ENCODE measurements around the gene NUP37. TPM values are rescaled to one million over a fixed set of nuclear protein-coding genes. Genes with fewer than 3 reads are reported as not detected.
A peak's percentile ranks its signal among the peaks of the same experiment; 100 is the strongest.

Gene NUP37, protein sequence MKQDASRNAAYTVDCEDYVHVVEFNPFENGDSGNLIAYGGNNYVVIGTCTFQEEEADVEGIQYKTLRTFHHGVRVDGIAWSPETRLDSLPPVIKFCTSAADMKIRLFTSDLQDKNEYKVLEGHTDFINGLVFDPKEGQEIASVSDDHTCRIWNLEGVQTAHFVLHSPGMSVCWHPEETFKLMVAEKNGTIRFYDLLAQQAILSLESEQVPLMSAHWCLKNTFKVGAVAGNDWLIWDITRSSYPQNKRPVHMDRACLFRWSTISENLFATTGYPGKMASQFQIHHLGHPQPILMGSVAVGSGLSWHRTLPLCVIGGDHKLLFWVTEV
- 31.2 and 57.8 TPM in 2 replicates for total RNA-seq (2011; cell fraction: chromatin; rRNA removed; ENCODE audit: low replicate concordance)
- total RNA-seq (2011; cell fraction: nucleolus; rRNA removed) = 12.5 and 13.3 TPM in 2 replicates
- total RNA-seq (2011; cell fraction: nucleoplasm; rRNA removed) = 32.1 and 42.8 TPM in 2 replicates
- 68.2 and 72.2 TPM in 2 replicates for total RNA-seq (2014; rRNA removed)
- 183 and 199 TPM in 2 replicates for total RNA-seq (2014; rRNA removed; fragmentation: Illumina TruSeq; extraction: Trizol)
- 135 and 144 TPM in 2 replicates for total RNA-seq (2015; rRNA removed; fragmentation: Illumina TruSeq; extraction: Trizol)
- 108 and 111 TPM in 2 replicates for total RNA-seq (2021)
- 184 and 231 TPM in 2 replicates for polyA plus RNA-seq (2011; rRNA removed)
- polyA plus RNA-seq (2011; cell fraction: cytosol; rRNA removed) = 46.1 and 98.3 TPM in 2 replicates
- polyA plus RNA-seq (2011; cell fraction: nucleus; rRNA removed) = 20.3 and 45.3 TPM in 2 replicates
- polyA plus RNA-seq (2012) = 99.8 and 124 TPM in 2 replicates
- polyA plus RNA-seq (2014; fragmentation: Illumina TruSeq; extraction: Trizol) = 155 and 170 TPM in 2 replicates
- 100 to 1,000 TPM; 355 to 429 TPM for polyA plus RNA-seq (2014; fragmentation: Nextera tagmentation; extraction: Ambion mirVana)
- polyA plus RNA-seq (2014; rRNA removed) = 124 and 138 TPM in 2 replicates
- polyA minus RNA-seq (2011; rRNA and poly(A)+ RNA removed) = 156 and 162 TPM in 2 replicates
- 39.5 and 43.5 TPM in 2 replicates for polyA minus RNA-seq (2011; cell fraction: cytosol; rRNA and poly(A)+ RNA removed)
- polyA minus RNA-seq (2011; cell fraction: nucleus; rRNA and poly(A)+ RNA removed) = 18.3 and 39.2 TPM in 2 replicates
- percentile 85 among the genes with signal in this experiment for Bru-seq, nascent RNA
- BruChase-seq, experiment 1, labeled RNA remaining after a 2-hour chase = percentile 78 among the genes with signal in this experiment
- BruChase-seq, experiment 2, labeled RNA remaining after a 6-hour chase = percentile 75 among the genes with signal in this experiment
- long read RNA-seq, experiment 1, transcript NUP37-201 (9 exons, 1,203 nt) = minor isoform, 7 of 138 reads
- long read RNA-seq, experiment 1, transcript NUP37-209 (10 exons, 2,372 nt) = major isoform, 115 of 138 reads
- long read RNA-seq, experiment 1, partial matches to known transcripts = 5 of 138 reads
- long read RNA-seq, experiment 1, other reads (novel, unspliced or antisense) = 11 of 138 reads
- long read RNA-seq, experiment 2, transcript NUP37-209 (10 exons, 2,372 nt) = major isoform, 52 of 100 reads
- long read RNA-seq, experiment 2, transcript NUP37-201 (9 exons, 1,203 nt) = minor isoform, 23 of 100 reads
- long read RNA-seq, experiment 2, partial matches to known transcripts = 14 of 100 reads
- long read RNA-seq, experiment 2, other reads (novel, unspliced or antisense) = 11 of 100 reads
- long read RNA-seq, experiment 3, transcript NUP37-209 (10 exons, 2,372 nt) = major isoform, 121 of 138 reads
- long read RNA-seq, experiment 3, transcript NUP37-201 (9 exons, 1,203 nt) = minor isoform, 9 of 138 reads
- long read RNA-seq, experiment 3, partial matches to known transcripts = 3 of 138 reads
- long read RNA-seq, experiment 3, other reads (novel, unspliced or antisense) = 5 of 138 reads

DNA sequence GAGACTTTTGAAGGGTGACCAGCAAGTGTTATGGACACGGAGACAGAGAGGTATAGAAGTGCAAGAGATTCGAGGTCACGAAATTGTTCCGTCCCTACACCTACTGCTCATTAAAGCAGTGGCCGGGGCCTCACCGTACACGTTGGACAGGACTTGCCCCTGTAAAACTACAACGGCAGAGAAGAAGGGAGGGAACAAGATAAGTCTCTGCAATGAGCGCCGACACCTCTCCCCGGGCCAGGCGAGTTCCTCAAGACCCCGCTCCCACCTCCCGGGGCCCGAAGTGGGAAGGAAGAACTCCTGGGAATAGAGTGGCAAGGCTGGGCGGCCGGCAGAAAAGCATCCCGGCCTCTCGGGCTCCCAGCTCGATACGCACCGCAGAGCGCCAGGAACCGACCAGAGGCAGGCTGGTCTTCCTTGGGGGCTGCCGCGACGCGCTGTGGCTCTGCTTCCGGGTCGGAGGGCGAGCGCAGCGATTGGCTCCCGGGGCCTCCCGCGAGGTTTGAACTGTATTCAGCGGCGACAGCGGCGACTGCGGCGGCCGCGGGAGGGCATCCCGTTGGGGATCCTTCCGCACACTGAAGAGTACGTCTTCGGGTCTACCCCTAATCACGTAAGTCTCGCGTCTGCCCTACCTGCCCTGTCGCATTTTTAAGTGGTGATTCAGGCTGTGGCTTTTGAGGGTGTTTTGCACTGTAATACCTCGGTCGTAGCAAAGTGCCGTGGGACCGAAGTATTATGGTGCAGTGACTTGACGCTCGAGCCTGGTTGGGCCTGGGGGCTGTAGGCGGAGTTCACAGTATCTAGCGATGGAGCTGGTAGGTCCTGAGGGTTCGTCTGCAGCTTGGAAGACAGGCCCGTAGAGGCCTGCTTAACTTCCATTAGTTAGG, at the start of gene NUP37, which contains the start of gene PARPBP:
Gene NUP37 (minus strand): TSS at position 441 of the 890 bp plus-strand sequence. CDS start 1,596 bp downstream, outside the sequence.
Gene PARPBP (plus strand): TSS at position 510 of the 890 bp plus-strand sequence. CDS start 3,706 bp downstream, outside the sequence.
- WGBS (ENCODE audit: insufficient coverage, low coverage, missing lambda C conversion rate) = under 1% methylated on average over 62 of the region's 62 CpGs
- DNase-seq (ENCODE audit: extremely low read depth in 1 of 4, low spot score in 3 of 4) (peak; percentile 91 to 95 (median 92)), ATAC-seq (peak; percentile 97), FAIRE-seq (peak; percentile 72)
- Histone ChIP-seq H3K27ac (ENCODE audit: extremely low read depth, low read depth, low read length) (peak within 1 kb of the TSS; percentile 85), H4K20me1 (replicated peaks; ENCODE audit: control insufficient read depth, insufficient read depth, low read length) (no peaks in the 10 kb centered on the region), H3K79me2 (ENCODE audit: control insufficient read depth, insufficient read depth, low read length) (peaks cover 66% of the 10 kb centered on the region), H3K4me1 (replicated peaks in 1 of 2; ENCODE audit: control insufficient read depth in 2 of 2, insufficient read depth in 2 of 2, low read length in 2 of 2) (peaks cover 0 to 8% of the 10 kb centered on the region in 2 experiments; a peak in 2 of 5 replicates), H2AFZ (ENCODE audit: low read depth, low read length) (peak within 1 kb of the TSS; percentile 97), H3K4me3 (peak within 1 kb of the TSS; percentile 84), H3K36me3 (ENCODE audit: control insufficient read depth, insufficient read depth, low read length) (peaks cover 64% of the 10 kb centered on the region), H3K4me2 (ENCODE audit: insufficient read depth, low read length) (peak within 1 kb of the TSS; percentile 98), H3K9me1 (ENCODE audit: control insufficient read depth, insufficient read depth, low read length) (no peaks in the 10 kb centered on the region), H3K27me3 (ENCODE audit: control insufficient read depth in 2 of 2, insufficient read depth in 2 of 2, low read length in 2 of 2) (no peaks in the 10 kb centered on the region), H3K9ac (ENCODE audit: insufficient read depth in 1 of 2, low read depth in 2 of 2, low read length in 2 of 2) (peak within 1 kb of the TSS; percentile 95 to 97), H3K9me3 (replicated peaks; ENCODE audit: control insufficient read depth, insufficient read depth, low read depth, low read length) (no peaks in the 10 kb centered on the region)
- intact Hi-C loops (cut with micrococcal nuclease) (loop anchor here (2.0 to 5.0 kb wide), 2 partner anchors 57 to 362 kb away; partner anchors contain the start of gene IGF1), in situ Hi-C loops (cut with MboI) (loop anchor here (10.0 kb wide), 1 partner anchor 1685 kb away; no protein-coding TSS in a partner anchor)
- ChIA-PET POLR2A (interaction anchor here (0.7 to 2.2 kb wide), 4 partner anchors 9 to 257 kb away, joined by 3 to 7 read pairs (median 6); partner anchors contain the start of gene WASHC3), CTCF (ENCODE audit: low intra/inter-chr PET ratio) (no interaction called here)
- no TSS peak for BruUV-seq (replicated peaks)
- TF ChIP-seq, protein P1, sequence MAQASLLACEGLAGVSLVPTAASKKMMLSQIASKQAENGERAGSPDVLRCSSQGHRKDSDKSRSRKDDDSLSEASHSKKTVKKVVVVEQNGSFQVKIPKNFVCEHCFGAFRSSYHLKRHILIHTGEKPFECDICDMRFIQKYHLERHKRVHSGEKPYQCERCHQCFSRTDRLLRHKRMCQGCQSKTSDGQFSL (CRISPR knock-in tag; IDR thresholded peaks at IDR 0.05) = no peak
- TF ChIP-seq, protein P1 (tag; IDR thresholded peaks at IDR 0.05) = no peak
- TF ChIP-seq BACH1 (tag; IDR thresholded peaks at IDR 0.05) (no peak), JUN (IDR thresholded peaks at IDR 0.05; ENCODE audit: borderline replicate concordance, low read depth, low read length) (0 out of 2 replicates have a peak, but pooled peaks have one; percentile 16), JUN (CRISPR knock-in tag; IDR thresholded peaks at IDR 0.05; ENCODE audit: borderline replicate concordance) (peak; percentile 93), SREBF1 (IDR thresholded peaks at IDR 0.05; ENCODE audit: borderline replicate concordance, low read depth, low read length) (no peak)
